ENCODE measurements around the gene TMEM92. TPM values are rescaled to one million over a fixed set of nuclear protein-coding genes. Genes with fewer than 3 reads are reported as not detected.
A peak's percentile ranks its signal among the peaks of the same experiment; 100 is the strongest.

Gene TMEM92
- polyA plus RNA-seq (2012; ENCODE audit: insufficient read depth, insufficient read length, low read depth): not detected

DNA sequence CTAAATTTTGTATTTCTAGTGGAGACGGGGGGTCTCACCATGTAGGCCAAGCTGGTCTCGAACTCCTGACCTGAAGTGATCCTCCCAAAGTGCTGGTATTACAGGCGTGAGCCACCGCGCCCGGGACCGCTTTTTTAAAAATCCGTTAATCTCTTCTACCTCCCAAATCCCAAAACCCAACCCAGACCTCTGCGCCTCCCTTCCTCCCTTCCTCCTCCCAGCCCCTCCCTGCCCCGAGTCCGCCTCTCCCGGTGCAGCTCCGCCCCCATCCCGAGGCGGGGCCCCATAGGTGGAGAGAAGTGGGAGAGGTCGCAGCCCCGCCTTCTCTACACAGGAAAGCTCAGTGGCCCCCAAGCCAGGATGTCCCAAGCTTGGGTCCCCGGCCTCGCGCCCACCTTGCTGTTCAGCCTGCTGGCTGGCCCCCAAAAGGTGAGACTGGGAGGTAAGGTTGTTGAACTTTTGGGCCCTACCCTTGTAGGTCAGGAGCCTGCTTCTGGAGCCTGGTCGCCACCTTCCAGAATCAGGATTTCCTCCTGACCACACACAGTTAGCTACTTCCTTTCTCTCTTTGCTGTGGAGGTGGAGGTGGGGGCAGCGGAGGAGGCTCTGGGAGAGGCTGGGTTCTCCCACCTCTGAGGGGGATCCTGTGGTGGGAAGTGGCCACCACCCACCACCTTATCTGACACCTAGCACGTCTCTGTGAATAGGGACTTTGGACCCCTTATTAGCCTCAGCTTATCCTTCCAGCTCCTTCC, at the start of gene TMEM92:
Gene TMEM92 (plus strand): TSS at position 325 of the 755 bp plus-strand sequence. CDS start 36 bp downstream, at position 361.
- TF ChIP-seq, protein P1, sequence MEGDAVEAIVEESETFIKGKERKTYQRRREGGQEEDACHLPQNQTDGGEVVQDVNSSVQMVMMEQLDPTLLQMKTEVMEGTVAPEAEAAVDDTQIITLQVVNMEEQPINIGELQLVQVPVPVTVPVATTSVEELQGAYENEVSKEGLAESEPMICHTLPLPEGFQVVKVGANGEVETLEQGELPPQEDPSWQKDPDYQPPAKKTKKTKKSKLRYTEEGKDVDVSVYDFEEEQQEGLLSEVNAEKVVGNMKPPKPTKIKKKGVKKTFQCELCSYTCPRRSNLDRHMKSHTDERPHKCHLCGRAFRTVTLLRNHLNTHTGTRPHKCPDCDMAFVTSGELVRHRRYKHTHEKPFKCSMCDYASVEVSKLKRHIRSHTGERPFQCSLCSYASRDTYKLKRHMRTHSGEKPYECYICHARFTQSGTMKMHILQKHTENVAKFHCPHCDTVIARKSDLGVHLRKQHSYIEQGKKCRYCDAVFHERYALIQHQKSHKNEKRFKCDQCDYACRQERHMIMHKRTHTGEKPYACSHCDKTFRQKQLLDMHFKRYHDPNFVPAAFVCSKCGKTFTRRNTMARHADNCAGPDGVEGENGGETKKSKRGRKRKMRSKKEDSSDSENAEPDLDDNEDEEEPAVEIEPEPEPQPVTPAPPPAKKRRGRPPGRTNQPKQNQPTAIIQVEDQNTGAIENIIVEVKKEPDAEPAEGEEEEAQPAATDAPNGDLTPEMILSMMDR (IDR thresholded peaks at IDR 0.05; ENCODE audit: low read depth, low read length): no peak
- H3K4me3 ChIP-seq (ENCODE audit: low read depth, low read length): no peak within 1 kb of the TSS
- H3K4me1 ChIP-seq: no peaks in the 10 kb centered on the region
- H3K27me3 ChIP-seq: peaks cover 4% of the 10 kb centered on the region; the same call in 1 of the 2 replicates
- H3K9me3 ChIP-seq: no peaks in the 10 kb centered on the region
- H3K36me3 ChIP-seq: no peaks in the 10 kb centered on the region
- DNase-seq: peak; percentile 43

DNA sequence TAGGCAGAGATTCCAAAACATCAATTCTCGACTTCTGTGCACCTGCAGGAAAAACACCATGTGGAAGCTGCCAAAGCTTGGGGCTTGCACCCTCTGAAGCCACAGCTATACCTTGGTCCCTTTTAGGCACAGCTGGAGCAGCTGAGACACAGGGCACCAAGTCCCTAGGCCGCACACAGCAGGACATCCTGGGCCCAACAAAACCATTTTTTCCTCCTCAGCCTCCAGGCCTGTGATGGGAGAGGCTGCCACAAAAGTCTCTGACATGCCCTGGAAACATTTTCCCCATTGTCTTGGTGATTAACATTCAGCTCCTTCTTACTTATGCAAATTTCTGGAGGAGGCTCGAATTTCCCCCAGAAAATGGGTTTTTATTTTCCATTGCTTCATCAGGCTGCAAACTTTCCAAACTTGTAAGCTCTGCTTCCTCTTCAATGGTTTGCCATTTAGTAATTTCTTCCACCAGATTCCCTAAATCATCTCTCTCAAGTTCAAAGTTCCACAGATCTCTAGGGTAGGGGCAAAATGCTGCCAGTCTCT, 48.5 kb upstream of the TMEM92 start:
- no peak overlapping the region for H3K4me3 ChIP-seq (ENCODE audit: low read depth, low read length)
- no peak for DNase-seq
- TF ChIP-seq, protein P1 (IDR thresholded peaks at IDR 0.05; ENCODE audit: low read depth, low read length): no peak
- no peaks in the 10 kb centered on the region for H3K4me1 ChIP-seq
- H3K36me3 ChIP-seq: no peaks in the 10 kb centered on the region
- H3K9me3 ChIP-seq: no peaks in the 10 kb centered on the region
- no peaks in the 10 kb centered on the region for H3K27me3 ChIP-seq

DNA sequence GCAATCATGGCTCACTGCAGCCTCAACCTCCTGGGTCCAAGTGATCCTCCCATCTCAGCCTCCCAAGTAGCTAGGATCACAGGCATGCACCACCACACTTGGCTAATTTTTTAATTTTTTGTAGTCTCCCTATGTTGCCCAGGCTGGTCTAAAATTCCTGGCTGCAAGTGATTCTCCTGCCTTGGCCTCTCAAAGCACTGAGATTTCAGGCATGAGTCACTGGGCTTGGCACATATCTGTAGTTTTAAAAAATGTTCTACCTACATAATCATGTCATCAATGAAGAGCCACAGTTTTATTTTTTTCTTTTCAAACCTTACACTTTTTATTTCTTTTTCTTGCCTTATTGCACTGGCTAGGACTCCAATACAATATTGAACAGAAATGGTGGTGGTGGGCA, 39.7 kb upstream of the TMEM92 start:
- no peaks in the 10 kb centered on the region for H3K4me1 ChIP-seq
- peaks cover 13% of the 10 kb centered on the region for H3K27me3 ChIP-seq
- H3K9me3 ChIP-seq: no peaks in the 10 kb centered on the region
- H3K36me3 ChIP-seq: no peaks in the 10 kb centered on the region
- no peak overlapping the region for H3K4me3 ChIP-seq (ENCODE audit: low read depth, low read length)
- TF ChIP-seq, protein P1 (IDR thresholded peaks at IDR 0.05; ENCODE audit: low read depth, low read length): no peak
- DNase-seq: no peak

DNA sequence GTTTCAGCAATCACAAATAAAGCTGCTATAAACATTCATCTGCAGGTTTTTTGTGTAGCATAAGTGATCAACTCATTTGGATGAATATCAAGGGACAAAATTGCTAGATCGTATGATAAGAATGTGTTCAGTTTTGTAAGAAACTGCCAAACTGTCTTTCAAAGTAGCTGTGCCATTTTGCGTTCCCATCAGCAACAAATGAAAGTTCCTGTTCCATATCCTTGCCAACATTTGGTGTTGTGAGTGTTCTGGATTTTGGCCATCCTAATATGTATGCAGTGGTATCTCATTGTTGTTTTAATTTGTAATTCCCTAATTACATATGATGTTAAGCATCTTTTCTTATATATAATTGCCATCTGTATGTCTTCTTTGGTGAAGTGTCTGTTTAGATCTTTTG, 36.4 kb upstream of the TMEM92 start:
- Histone ChIP-seq H3K36me3 (no peaks in the 10 kb centered on the region), H3K9me3 (no peaks in the 10 kb centered on the region), H3K27me3 (peaks cover 6% of the 10 kb centered on the region; the same call in 1 of the 2 replicates), H3K4me3 (ENCODE audit: low read depth, low read length) (no peak overlapping the region), H3K4me1 (no peaks in the 10 kb centered on the region)
- TF ChIP-seq, protein P1 (IDR thresholded peaks at IDR 0.05; ENCODE audit: low read depth, low read length): no peak
- no peak for DNase-seq

DNA sequence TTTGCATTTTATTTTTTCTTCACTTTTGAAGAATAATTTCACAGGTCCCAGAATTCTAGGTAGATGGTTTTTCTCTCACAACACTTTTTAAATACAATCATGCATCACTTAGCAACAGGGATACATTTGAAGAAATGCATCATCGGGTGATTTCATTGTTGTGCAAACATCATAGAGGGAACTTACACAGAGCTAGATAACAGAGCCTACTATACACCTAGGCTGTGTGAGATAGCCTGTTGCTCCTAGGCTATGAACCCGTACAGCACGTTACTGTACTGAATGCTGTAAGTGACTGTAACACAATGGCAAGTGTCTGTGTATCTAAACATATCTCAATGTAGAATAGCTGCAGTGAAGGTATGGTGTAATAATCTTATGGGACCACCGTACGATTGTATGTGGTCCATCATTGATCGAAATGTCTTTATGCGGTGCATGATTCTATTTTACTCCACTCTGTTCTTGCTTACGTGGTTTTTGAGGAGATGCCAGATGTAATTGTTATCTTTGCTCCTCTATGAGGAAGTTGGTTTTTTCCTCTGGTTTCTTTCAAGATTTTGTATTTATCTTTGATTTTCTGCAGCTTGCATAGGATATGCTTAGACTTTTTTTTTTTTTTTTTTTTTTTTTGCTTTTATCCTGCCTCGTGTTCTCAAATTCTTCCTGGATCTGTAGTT, 35.5 kb upstream of the TMEM92 start:
- DNase-seq: no peak
- no peaks in the 10 kb centered on the region for H3K36me3 ChIP-seq
- H3K4me3 ChIP-seq (ENCODE audit: low read depth, low read length): no peak overlapping the region
- TF ChIP-seq, protein P1 (IDR thresholded peaks at IDR 0.05; ENCODE audit: low read depth, low read length): no peak
- peaks cover 6% of the 10 kb centered on the region; the same call in 1 of the 2 replicates for H3K27me3 ChIP-seq
- H3K4me1 ChIP-seq: no peaks in the 10 kb centered on the region
- no peaks in the 10 kb centered on the region for H3K9me3 ChIP-seq

Measured in BE2C (cell line).